ENCODE measurements around the gene AACS. TPM values are rescaled to one million over a fixed set of nuclear protein-coding genes. Genes with fewer than 3 reads are reported as not detected.

The AACS gene
- total and polyA plus RNA-seq, 2 of the 8 experiments (the other 6 are each of a cell fraction or from before 2014, with no cell fraction given): 51.9 to 52.4 TPM

GRCh38 chr12:125091401-125091800 lies 26.2 kb downstream of the AACS start:
- Histone ChIP-seq H3K27me3 (replicated peaks in 1 of 4; ENCODE audit: control insufficient read depth in 3 of 4, extremely low read depth in 1 of 4, insufficient read depth in 3 of 4, low read length in 3 of 4) (no peaks in the 10 kb centered on the region), H4K91ac (replicated peaks; ENCODE audit: insufficient read length, low read length) (no peak overlapping the region), H3K79me2 (ENCODE audit: control insufficient read depth in 1 of 2, insufficient read depth in 2 of 2, low read length in 2 of 2) (no peaks in the 10 kb centered on the region), H3K36me3 (ENCODE audit: control insufficient read depth in 2 of 4, insufficient read depth in 4 of 4, low read length in 3 of 4) (peaks cover 2 to 37% (median 22%) of the 10 kb centered on the region in 4 experiments; a peak in 6 of 8 replicates), H3K18ac (ENCODE audit: extremely low read depth, low read length) (no peak overlapping the region), H3K79me1 (ENCODE audit: low read depth, low read length) (peaks cover 8% of the 10 kb centered on the region; the same call in 1 of the 2 replicates), H3K4me3 (ENCODE audit: extremely low read depth in 1 of 4, insufficient read depth in 2 of 4, low read depth in 3 of 4, low read length in 4 of 4) (no peak overlapping the region), H3K4me1 (replicated peaks in 1 of 4; ENCODE audit: control insufficient read depth in 3 of 4, insufficient read depth in 4 of 4, low read length in 3 of 4) (no peaks in the 10 kb centered on the region), H3K56ac (replicated peaks; ENCODE audit: insufficient read length, low read depth, low read length) (no peak overlapping the region), H2BK120ac (replicated peaks; ENCODE audit: low read depth, low read length) (no peak overlapping the region), H4K8ac (ENCODE audit: extremely low read depth, insufficient read depth, low read length) (no peak overlapping the region), H2BK15ac (ENCODE audit: low read length) (no peak overlapping the region), H3K4ac (replicated peaks; ENCODE audit: insufficient read length, low read depth, low read length) (no peak overlapping the region), H4K5ac (ENCODE audit: insufficient read length, low read depth, low read length) (no peak overlapping the region), H2BK12ac (ENCODE audit: low read depth, low read length) (no peak overlapping the region), H4K20me1 (replicated peaks in 1 of 2; ENCODE audit: control insufficient read depth in 1 of 2, insufficient read depth in 2 of 2, low read length in 2 of 2) (peaks cover 9 to 25% of the 10 kb centered on the region in 2 experiments), H2BK5ac (ENCODE audit: low read depth, low read length) (no peak overlapping the region; the same call in 1 of the 2 replicates), H2AFZ (ENCODE audit: low read length) (no peak overlapping the region), H2BK20ac (ENCODE audit: low read length) (no peak overlapping the region), H2AK5ac (ENCODE audit: low read depth, low read length) (no peak overlapping the region), H3K9me3 (ENCODE audit: insufficient read depth in 2 of 2, low read depth in 1 of 2, low read length in 1 of 2) (no peaks in the 10 kb centered on the region), H3K14ac (ENCODE audit: insufficient read length) (no peak overlapping the region), H3K23me2 (ENCODE audit: low read depth, low read length) (peaks cover 12% of the 10 kb centered on the region; the same call in 1 of the 2 replicates), H3K23ac (ENCODE audit: insufficient read length) (no peak overlapping the region), H3K4me2 (ENCODE audit: insufficient read depth in 1 of 2, low read depth in 2 of 2, low read length in 2 of 2) (no peak overlapping the region), H3K9ac (replicated peaks in 1 of 4; ENCODE audit: extremely low read depth in 1 of 4, low read depth in 3 of 4, low read length in 3 of 4) (no peak overlapping the region), H3K27ac (ENCODE audit: low read depth, low read length) (no peak overlapping the region)
- no peak for DNase-seq (ENCODE audit: low read depth in 1 of 2, low spot score in 2 of 2)
- 95% methylated on average over 18 of the region's 18 CpGs; no CpG with 5 or more reads in 1 of the 2 experiments for WGBS, 2 experiments (ENCODE audit: extremely low coverage in 1 of 2, insufficient coverage in 1 of 2, insufficient read length in 1 of 2, insufficient replicate concordance in 2 of 2, low coverage in 1 of 2, low lambda C conversion rate in 2 of 2, missing lambda C conversion rate in 1 of 2)
- POLR2A ChIA-PET (ENCODE audit: partially characterized antibody): interaction anchor here (1.0 kb wide), 1 partner anchor 9 kb away, joined by 3 read pairs; no protein-coding TSS in a partner anchor
- CTCF ChIA-PET (ENCODE audit: partially characterized antibody): no interaction called here
- no peak for FAIRE-seq
- TF ChIP-seq SIN3A (conservative IDR thresholded peaks at IDR 0.05 in 1 of 2, IDR thresholded peaks at IDR 0.05 in 1 of 2; ENCODE audit: low read depth in 1 of 2, low read length in 2 of 2): no peak
- TF ChIP-seq SIX5 (IDR thresholded peaks at IDR 0.05; ENCODE audit: low read depth, low read length): no peak
- no peak for TF ChIP-seq PHF8 (conservative IDR thresholded peaks at IDR 0.05; ENCODE audit: low read depth, low read length)
- TF ChIP-seq HDAC2 (IDR thresholded peaks at IDR 0.05; ENCODE audit: borderline replicate concordance in 1 of 2, low read depth in 2 of 2, low read length in 2 of 2): no peak
- TF ChIP-seq SP2 (IDR thresholded peaks at IDR 0.05; ENCODE audit: low read length): no peak
- no peak for TF ChIP-seq SUZ12 (IDR thresholded peaks at IDR 0.05; ENCODE audit: low read length)
- TF ChIP-seq HDAC6 (IDR thresholded peaks at IDR 0.05; ENCODE audit: low read depth, low read length): no peak
- TF ChIP-seq CTBP2 (IDR thresholded peaks at IDR 0.05; ENCODE audit: borderline replicate concordance, insufficient read depth, insufficient read length, low read length): no peak
- no peak for TF ChIP-seq BACH1 (IDR thresholded peaks at IDR 0.05; ENCODE audit: low read length)
- TF ChIP-seq MAFK (IDR thresholded peaks at IDR 0.05; ENCODE audit: low read depth, low read length): no peak
- TF ChIP-seq JUND (IDR thresholded peaks at IDR 0.05; ENCODE audit: low read length): no peak
- no peak for TF ChIP-seq BRCA1 (IDR thresholded peaks at IDR 0.05; ENCODE audit: low read depth, low read length)
- TF ChIP-seq YY1 (IDR thresholded peaks at IDR 0.05; ENCODE audit: low read depth, low read length): no peak
- TF ChIP-seq KDM4A (IDR thresholded peaks at IDR 0.05; ENCODE audit: low read depth, low read length, severe bottlenecking): no peak
- TF ChIP-seq EGR1 (IDR thresholded peaks at IDR 0.05; ENCODE audit: borderline replicate concordance, low read depth, low read length): no peak

Measured in H1 (cell line).